HEK293T (cell line): ENCODE data around the gene SMIM33.

ENCODE experiments used
- ARNT ChIP-seq: fragments of 450-650 bp; IDR thresholded peaks from 2 replicates; pipeline ENCODE4 v1.6.1; 2017; ENCODE audit warnings: mild to moderate bottlenecking
- BHLHE40 ChIP-seq: fragments of 450-650 bp; IDR thresholded peaks from 2 replicates; pipeline ENCODE4 v1.6.1; 2016; ENCODE audit warnings: mild to moderate bottlenecking, moderate library complexity, borderline replicate concordance
- ELF4 ChIP-seq: fragments of 450-650 bp; IDR thresholded peaks from 2 replicates; pipeline ENCODE4 v1.6.1; 2017; ENCODE audit warnings: antibody characterized with exemption
- FOXA1 ChIP-seq: fragments of 450-650 bp; IDR thresholded peaks from 2 replicates; pipeline ENCODE4 v1.6.1; 2016; ENCODE audit warnings: mild to moderate bottlenecking
- FOXK2 ChIP-seq: fragments of 450-650 bp; IDR thresholded peaks from 2 replicates; pipeline ENCODE4 v1.6.1; 2016; ENCODE audit warnings: mild to moderate bottlenecking
- FOXM1 ChIP-seq: fragments of 450-650 bp; IDR thresholded peaks from 2 replicates; pipeline ENCODE4 v1.6.1; 2017; ENCODE audit warnings: mild to moderate bottlenecking, borderline replicate concordance
- HDGF ChIP-seq: fragments of 450-650 bp; IDR thresholded peaks from 2 replicates; pipeline ENCODE4 v1.6.1; 2017; ENCODE audit warnings: antibody characterized with exemption, borderline replicate concordance
- L3MBTL2 ChIP-seq: fragments of 450-650 bp; conservative IDR thresholded peaks from 2 replicates; pipeline ENCODE4 v1.6.1; 2016; ENCODE audit warnings: mild to moderate bottlenecking
- LEF1 ChIP-seq: fragments of 450-650 bp; IDR thresholded peaks from 2 replicates; pipeline ENCODE4 v1.6.1; 2017; ENCODE audit warnings: mild to moderate bottlenecking, borderline replicate concordance
- NFRKB ChIP-seq: fragments of 450-650 bp; IDR thresholded peaks from 2 replicates; pipeline ENCODE4 v1.6.1; 2016; ENCODE audit warnings: mild to moderate bottlenecking, moderate library complexity
- PKNOX1 ChIP-seq: fragments of 450-650 bp; IDR thresholded peaks from 2 replicates; pipeline ENCODE4 v1.6.1; 2016
- SP1 ChIP-seq: fragments of 450-650 bp; IDR thresholded peaks from 2 replicates; pipeline ENCODE4 v1.6.1; 2017
- SUZ12 ChIP-seq: fragments of 450-650 bp; IDR thresholded peaks from 2 replicates; pipeline ENCODE4 v1.6.1; 2016; ENCODE audit warnings: mild to moderate bottlenecking
- ZNF384 ChIP-seq: fragments of 450-650 bp; IDR thresholded peaks from 2 replicates; pipeline ENCODE4 v1.6.1; 2016

GRCh38 chr5:139430015-139430414 lies 40.8 kb upstream of the SMIM33 start:
- TF ChIP-seq SP1 (no peak), FOXK2 (no peak), FOXA1 (no peak), L3MBTL2 (no peak), NFRKB (no peak), HDGF (no peak), BHLHE40 (no peak), ARNT (no peak), PKNOX1 (no peak), FOXM1 (no peak), ELF4 (no peak), SUZ12 (no peak), LEF1 (no peak), ZNF384 (no peak)
